H1 (cell line): Measurements from ENCODE around the gene TMEM179B. TPM values are rescaled to one million over a fixed set of nuclear protein-coding genes. Genes with fewer than 3 reads are reported as not detected.

Experiments
- CTCF ChIA-PET: fragments of 300-600 bp; sonication (Branson Sonifier 250); formaldehyde crosslinking; loops from one replicate; lab custom pipeline; 2021; ENCODE audit not compliant: partially characterized antibody; lab: Charles Lee
- POLR2A ChIA-PET: fragments of 300-600 bp; sonication (Branson Sonifier 250); formaldehyde crosslinking; loops from one replicate; lab custom pipeline; 2021; ENCODE audit warnings: inconsistent platforms; ENCODE audit not compliant: partially characterized antibody; lab: Charles Lee
- DNase-seq, 2 experiments: peaks; one replicate each; pipeline versions ENCODE4 v3.0.0 to v3.0.0-alpha.2; 2010 to 2022; ENCODE audit warnings: low spot score in 2 of 2, low read depth in 1 of 2, mixed read lengths in 1 of 2
- FAIRE-seq: peaks from 2 replicates; lab custom pipeline; 2011; peaks lifted over from hg19 to GRCh38; lab: Jason Lieb, UNC
- H2AFZ ChIP-seq: 2 replicates; pipeline ENCODE4 v1.8.1; 2012; ENCODE audit warnings: low read length, inconsistent platforms
- H2AK5ac ChIP-seq: 2 replicates; pipeline ENCODE4 v1.6.1; 2013; ENCODE audit warnings: low read depth, low read length
- H2BK120ac ChIP-seq: replicated peaks from 2 replicates; pipeline ENCODE3; 2013; ENCODE audit warnings: low read depth, low read length, inconsistent platforms
- H2BK12ac ChIP-seq: 2 replicates; pipeline ENCODE4 v1.6.1; 2013; ENCODE audit warnings: low read depth, low read length
- H2BK15ac ChIP-seq: 2 replicates; pipeline ENCODE4 v1.6.1; 2013; ENCODE audit warnings: low read length
- H2BK20ac ChIP-seq: 2 replicates; pipeline ENCODE4 v1.6.1; 2013; ENCODE audit warnings: low read length
- H2BK5ac ChIP-seq: 2 replicates; pipeline ENCODE4 v1.6.1; 2013; ENCODE audit warnings: low read depth, low read length
- H3K14ac ChIP-seq: 2 replicates; pipeline ENCODE4 v1.6.1; 2013; ENCODE audit warnings: inconsistent platforms; ENCODE audit not compliant: insufficient read length
- H3K18ac ChIP-seq: 2 replicates; pipeline ENCODE4 v1.6.1; 2013; ENCODE audit warnings: low read length; ENCODE audit errors: extremely low read depth
- H3K23ac ChIP-seq: 2 replicates; pipeline ENCODE4 v1.6.1; 2013; ENCODE audit warnings: inconsistent platforms; ENCODE audit not compliant: insufficient read length
- H3K23me2 ChIP-seq: 2 replicates; pipeline ENCODE4 v1.6.1; 2013; ENCODE audit warnings: low read depth, low read length
- H3K27ac ChIP-seq: 2 replicates; pipeline ENCODE4 v1.6.1; 2011; ENCODE audit warnings: low read depth, low read length, inconsistent platforms
- H3K27me3 ChIP-seq, 4 experiments: replicated peaks in 1 of 4; 1 replicate in 1 of 4; 2 replicates in 3 of 4; pipeline versions ENCODE4 v1.6.1 to v1.8.1; 2011 to 2013; ENCODE audit warnings: low read length in 3 of 4, mild to moderate bottlenecking in 3 of 4, inconsistent platforms in 2 of 4, mixed read lengths in 2 of 4, moderate library complexity in 1 of 4; ENCODE audit not compliant: control insufficient read depth in 3 of 4, insufficient read depth in 3 of 4; ENCODE audit errors: extremely low read depth in 1 of 4
- H3K36me3 ChIP-seq, 4 experiments: 2 replicates each; pipeline versions ENCODE4 v1.6.1 to v1.8.1; 2011 to 2013; ENCODE audit warnings: mild to moderate bottlenecking in 4 of 4, low read length in 3 of 4, moderate library complexity in 2 of 4, control low read depth in 1 of 4, inconsistent platforms in 1 of 4; ENCODE audit not compliant: insufficient read depth in 4 of 4, control insufficient read depth in 2 of 4
- H3K4ac ChIP-seq: replicated peaks from 2 replicates; pipeline ENCODE3; 2013; ENCODE audit warnings: low read length, low read depth, mixed read lengths, inconsistent platforms; ENCODE audit not compliant: insufficient read length
- H3K4me1 ChIP-seq, 4 experiments: replicated peaks in 1 of 4; 1 replicate in 1 of 4; 2 replicates in 3 of 4; pipeline versions ENCODE4 v1.6.1 to v1.8.1; 2011 to 2013; ENCODE audit warnings: low read length in 3 of 4, inconsistent platforms in 2 of 4, mixed read lengths in 1 of 4; ENCODE audit not compliant: insufficient read depth in 4 of 4, control insufficient read depth in 3 of 4
- H3K4me2 ChIP-seq, 2 experiments: 2 replicates each; pipeline versions ENCODE4 v1.6.1 to v1.8.1; 2011 to 2013; ENCODE audit warnings: low read depth in 2 of 2, low read length in 2 of 2, control low read depth in 1 of 2, inconsistent platforms in 1 of 2, mild to moderate bottlenecking in 1 of 2; ENCODE audit not compliant: insufficient read depth in 1 of 2
- H3K4me3 ChIP-seq, 4 experiments: fragments of 200-600, 300-600 bp in 1 of 4; sonication (generic), shearing (Covaris generic), sonication (Bioruptor Twin) in 1 of 4; 2 replicates each; pipeline versions ENCODE4 v1.5.1 to v1.8.1; 2011 to 2016; ENCODE audit warnings: low read length in 4 of 4, low read depth in 3 of 4, control low read depth in 2 of 4, inconsistent platforms in 2 of 4, mild to moderate bottlenecking in 2 of 4, mixed read lengths in 1 of 4, moderate library complexity in 1 of 4; ENCODE audit not compliant: insufficient read depth in 2 of 4; ENCODE audit errors: extremely low read depth in 1 of 4
- H3K56ac ChIP-seq: replicated peaks from 2 replicates; pipeline ENCODE3; 2013; ENCODE audit warnings: low read depth, mild to moderate bottlenecking, mixed read lengths, low read length, inconsistent platforms; ENCODE audit not compliant: insufficient read length
- H3K79me1 ChIP-seq: 2 replicates; pipeline ENCODE4 v1.6.1; 2013; ENCODE audit warnings: low read depth, low read length, control low read depth
- H3K79me2 ChIP-seq, 2 experiments: 2 replicates each; pipeline versions ENCODE4 v1.6.1 to v1.8.1; 2012 to 2013; ENCODE audit warnings: low read length in 2 of 2, mild to moderate bottlenecking in 2 of 2, inconsistent platforms in 1 of 2; ENCODE audit not compliant: insufficient read depth in 2 of 2, control insufficient read depth in 1 of 2
- H3K9ac ChIP-seq, 4 experiments: replicated peaks in 1 of 4; 1 replicate in 1 of 4; 2 replicates in 3 of 4; pipeline versions ENCODE4 v1.6.1 to v1.8.1; 2011 to 2013; ENCODE audit warnings: low read depth in 3 of 4, low read length in 3 of 4, control low read depth in 2 of 4, mild to moderate bottlenecking in 2 of 4, moderate library complexity in 2 of 4, inconsistent platforms in 1 of 4; ENCODE audit errors: extremely low read depth in 1 of 4
- H3K9me3 ChIP-seq, 2 experiments: 2 replicates each; pipeline versions ENCODE4 v1.6.1 to v1.8.1; 2012 to 2013; ENCODE audit warnings: mild to moderate bottlenecking in 2 of 2, moderate library complexity in 2 of 2, control low read depth in 1 of 2, inconsistent platforms in 1 of 2, low read depth in 1 of 2, low read length in 1 of 2, mixed read lengths in 1 of 2; ENCODE audit not compliant: insufficient read depth in 2 of 2
- H4K20me1 ChIP-seq, 2 experiments: replicated peaks in 1 of 2; 2 replicates each; pipeline versions ENCODE3 to v1.8.1; 2011 to 2013; ENCODE audit warnings: inconsistent platforms in 2 of 2, low read length in 2 of 2, mild to moderate bottlenecking in 1 of 2; ENCODE audit not compliant: insufficient read depth in 2 of 2, control insufficient read depth in 1 of 2
- H4K5ac ChIP-seq: 2 replicates; pipeline ENCODE4 v1.6.1; 2013; ENCODE audit warnings: low read length, low read depth, mixed read lengths, inconsistent platforms; ENCODE audit not compliant: insufficient read length
- H4K8ac ChIP-seq: 2 replicates; pipeline ENCODE4 v1.8.0; 2013; ENCODE audit warnings: mild to moderate bottlenecking, moderate library complexity, low read length, inconsistent platforms; ENCODE audit not compliant: insufficient read depth; ENCODE audit errors: extremely low read depth
- H4K91ac ChIP-seq: replicated peaks from 2 replicates; pipeline ENCODE3; 2013; ENCODE audit warnings: low read length, mixed read lengths, inconsistent platforms; ENCODE audit not compliant: insufficient read length
- CBX8 ChIP-seq: fragments of 300-800, 300-1000 bp; sonication (generic); IDR thresholded peaks from 2 replicates; pipeline ENCODE4 v1.7.1; 2016; ENCODE audit warnings: low read depth, low read length, borderline replicate concordance
- CEBPB ChIP-seq: IDR thresholded peaks from 2 replicates; pipeline ENCODE4 v1.6.1; 2012; ENCODE audit warnings: low read depth, low read length
- CTCF ChIP-seq, 3 experiments: IDR thresholded peaks; 1 replicate in 2 of 3; 2 replicates in 1 of 3; pipeline versions ENCODE4 v1.5.1 to v1.6.1; 2011; ENCODE audit warnings: low read length in 3 of 3, mild to moderate bottlenecking in 3 of 3, inconsistent platforms in 2 of 3, low read depth in 1 of 3, moderate library complexity in 1 of 3; ENCODE audit not compliant: insufficient read depth in 1 of 3; ENCODE audit errors: control extremely low read depth in 1 of 3
- MAFK ChIP-seq: IDR thresholded peaks from 2 replicates; pipeline ENCODE4 v1.6.1; 2012; ENCODE audit warnings: low read depth, mild to moderate bottlenecking, improper control_type of control experiment, low read length
- NANOG ChIP-seq: IDR thresholded peaks from 2 replicates; pipeline ENCODE4 v1.6.1; 2011; ENCODE audit warnings: low read length, low read depth, mild to moderate bottlenecking, inconsistent platforms; ENCODE audit not compliant: insufficient read depth, poor library complexity, severe bottlenecking
- TBP ChIP-seq: IDR thresholded peaks from 2 replicates; pipeline ENCODE4 v1.6.1; 2011; ENCODE audit warnings: low read depth, low read length, improper control_type of control experiment
- YY1 ChIP-seq: IDR thresholded peaks from 2 replicates; pipeline ENCODE4 v1.6.1; 2011; ENCODE audit warnings: low read depth, mild to moderate bottlenecking, low read length
- WGBS, 2 experiments: shearing (Covaris generic) in 1 of 2; methylation state at CpG; one replicate each; pipeline versions ENCODE4 v1.1.6 to v1.1.7; 2013 to 2015; ENCODE audit warnings: low lambda C conversion rate in 2 of 2, mixed read lengths in 2 of 2, inconsistent platforms in 1 of 2, low coverage in 1 of 2, missing lambda C conversion rate in 1 of 2; ENCODE audit not compliant: insufficient replicate concordance in 2 of 2, insufficient coverage in 1 of 2, insufficient read length in 1 of 2; ENCODE audit errors: extremely low coverage in 1 of 2, missing lambda C conversion rate in 1 of 2; 5-methylcytosine and 5-hydroxymethylcytosine counted together
- polyA plus RNA-seq, 7 experiments: library from polyadenylated mRNA; depleted of rRNA in 3 of 7; stranded (reverse) in 5 of 7; unstranded in 2 of 7; fragments of >200 nt in 5 of 7; fragments of 200-250 nt in 2 of 7; gene quantifications; 1 replicate in 5 of 7; 2 replicates in 1 of 7; 4 replicates in 1 of 7; pipeline versions ENCODE4 v1.2.1 to v1.2.3, GENCODE V29; 2011 to 2013; ENCODE audit warnings: missing spikeins in 2 of 7, mixed read lengths in 2 of 7
- total RNA-seq: library from RNA; stranded (reverse); fragmentation: NEBNext Ultra II Directional; extraction: Animal tissue kit (Norgen Biotek cat#: 25700); gene quantifications from 2 replicates; pipeline ENCODE4 v1.2.1, GENCODE V29; 2021

The TMEM179B gene
- total and polyA plus RNA-seq, 2 of the 8 experiments (the other 6 are each of a cell fraction or from before 2014, with no cell fraction given) = 18.6 to 62.2 TPM

GRCh38 chr11:62831520-62832335 is 44.5 kb downstream of the TMEM179B start, which contains the start of gene STX5:
STX5 (minus strand) TSS chr11:62832051; CDS start chr11:62831243, 808 bp downstream.
- Histone ChIP-seq H3K27me3 (no peaks in the 10 kb centered on the region), H2BK5ac (peak within 1 kb of the TSS; percentile 84; the same call in 1 of the 2 replicates), H3K14ac (no peak within 1 kb of the TSS), H3K18ac (peak within 1 kb of the TSS; percentile 90), H2BK20ac (no peak within 1 kb of the TSS), H2BK12ac (no peak within 1 kb of the TSS), H3K79me1 (peaks cover 10% of the 10 kb centered on the region), H3K4me1 (peaks cover 0 to 17% (median 2%) of the 10 kb centered on the region in 4 experiments; a peak in 2 of 7 replicates), H3K23ac (no peak within 1 kb of the TSS), H3K56ac (peak within 1 kb of the TSS; percentile 65), H3K4me2 (peak within 1 kb of the TSS; percentile 88 to 97), H3K79me2 (peaks cover 7 to 25% of the 10 kb centered on the region in 2 experiments; a peak in 3 of 4 replicates), H4K20me1 (peaks cover 5 to 11% of the 10 kb centered on the region in 2 experiments), H2BK15ac (no peak within 1 kb of the TSS), H3K4ac (no peak within 1 kb of the TSS), H4K8ac (peak within 1 kb of the TSS; percentile 99), H3K4me3 (peak within 1 kb of the TSS; percentile 76 to 94 (median 92)), H4K5ac (peak within 1 kb of the TSS; percentile 75), H3K23me2 (peaks cover 7% of the 10 kb centered on the region), H3K36me3 (peaks cover 24 to 39% (median 37%) of the 10 kb centered on the region in 4 experiments), H4K91ac (peak within 1 kb of the TSS; percentile 59), H2AK5ac (no peak within 1 kb of the TSS), H3K9me3 (no peaks in the 10 kb centered on the region), H3K27ac (peak within 1 kb of the TSS; percentile 95), H3K9ac (peak within 1 kb of the TSS; percentile 88 to 92 (median 90)), H2AFZ (peak within 1 kb of the TSS; percentile 21; the same call in 1 of the 2 replicates), H2BK120ac (no peak within 1 kb of the TSS)
- WGBS, 2 experiments = 1% methylated on average over 57 of the region's 65 CpGs; no CpG with 5 or more reads in 1 of the 2 experiments
- POLR2A ChIA-PET = interaction anchor here (0.6 to 13.8 kb wide), 44 partner anchors 9 to 1808 kb away, joined by 3 to 398 read pairs (median 5); partner anchors contain the start of genes BSCL2, C11orf98, CSKMT and EEF1G
- peak; percentile 96 to 99 for DNase-seq
- FAIRE-seq = peak; percentile 32
- CTCF ChIA-PET = interaction anchor here (0.6 to 1.4 kb wide), 5 partner anchors 9 to 56 kb away, joined by 4 to 7 read pairs (median 5); no protein-coding TSS in a partner anchor
- TF ChIP-seq CTCF (IDR thresholded peaks at IDR 0.05; ENCODE audit: control extremely low read depth in 1 of 3, insufficient read depth in 1 of 3, low read depth in 1 of 3, low read length in 3 of 3) (no peak), NANOG (no peak), MAFK (no peak), TBP (peak; percentile 93), CEBPB (no peak), YY1 (no peak), CBX8 (no peak)
